GM12892 (cell line): Measurements from ENCODE around the gene LAMA2.

ENCODE experiments used
- POLR2A ChIP-seq: IDR thresholded peaks from 2 replicates; pipeline ENCODE4 v1.6.1; 2011; ENCODE audit warnings: low read depth, low read length, control low read depth
- POLR2AphosphoS5 ChIP-seq: IDR thresholded peaks from 2 replicates; pipeline ENCODE4 v1.6.1; 2011; ENCODE audit warnings: low read depth, low read length, control low read depth

DNA sequence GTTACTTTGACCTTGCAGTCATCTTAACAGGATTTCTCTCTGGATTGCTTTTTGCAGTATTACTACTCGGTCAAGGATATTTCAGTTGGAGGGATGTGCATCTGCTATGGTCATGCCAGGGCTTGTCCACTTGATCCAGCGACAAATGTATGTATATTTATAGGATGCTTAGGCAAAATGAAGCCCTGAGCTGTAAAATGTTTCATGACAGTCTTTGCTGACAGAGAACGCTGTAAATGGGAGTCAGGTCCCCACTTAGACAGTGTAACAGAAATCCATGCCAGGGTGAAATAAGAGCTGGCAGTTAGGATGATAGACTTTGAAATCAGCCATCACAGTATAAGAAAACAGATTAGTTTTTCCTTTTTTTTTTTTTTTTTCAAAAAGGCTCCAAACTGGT lies 264.0 kb downstream of the LAMA2 start:
- TF ChIP-seq POLR2A (no peak), POLR2AphosphoS5 (no peak)
